CD4-positive, alpha-beta T cell treated with Interleukin-6 for 4 hours (primary cell): ENCODE data around the gene GDF9.

Experiments used
- DNase-seq: peaks from one replicate; pipeline ENCODE4 v3.0.0-alpha.2; 2020; ENCODE audit warnings: mixed read lengths

The GDF9 gene

GRCh38 chr5:132866342-132867045, at the start of gene GDF9, which contains the start of gene UQCRQ:
TSS of gene GDF9 (minus strand) at chr5:132866469. CDS start at chr5:132864533, 1,936 bp downstream.
TSS of gene UQCRQ (plus strand) at chr5:132866642. CDS start at chr5:132866882, 240 bp downstream.
- DNase-seq, result peak; percentile 93

GRCh38 chr5:132915681-132916080, 49.4 kb upstream of the GDF9 start:
- DNase-seq, result no peak

GRCh38 chr5:132909702-132910101, 43.4 kb upstream of the GDF9 start:
- no peak for DNase-seq

GRCh38 chr5:132907161-132907560, 40.9 kb upstream of the GDF9 start:
- no peak for DNase-seq

- no peak for DNase-seq
Observed at GRCh38 chr5:132905938-132906337, 39.7 kb upstream of the GDF9 start.

- DNase-seq, result no peak
Observed at GRCh38 chr5:132901730-132902129, 35.5 kb upstream of the GDF9 start.

GRCh38 chr5:132901036-132901435, 34.8 kb upstream of the GDF9 start:
- DNase-seq, result no peak

- DNase-seq, result no peak
Observed at GRCh38 chr5:132898094-132898493, 31.8 kb upstream of the GDF9 start.

- no peak for DNase-seq
Observed at GRCh38 chr5:132896685-132897084, 30.4 kb upstream of the GDF9 start.

- DNase-seq, result no peak
Observed at GRCh38 chr5:132895719-132896305, 29.5 kb upstream of the GDF9 start.

GRCh38 chr5:132890817-132891216, 24.5 kb upstream of the GDF9 start:
- no peak for DNase-seq

- no peak for DNase-seq
Observed at GRCh38 chr5:132889501-132889900, 23.2 kb upstream of the GDF9 start.

GRCh38 chr5:132887283-132887682, 21.0 kb upstream of the GDF9 start:
- DNase-seq, result no peak

- no peak for DNase-seq
Observed at GRCh38 chr5:132886064-132886823, 20.0 kb upstream of the GDF9 start.

GRCh38 chr5:132884548-132884947, 18.3 kb upstream of the GDF9 start:
- DNase-seq, result no peak

- DNase-seq, result peak; percentile 43
Observed at GRCh38 chr5:132883261-132883834, 17.1 kb upstream of the GDF9 start.

GRCh38 chr5:132877938-132878337, 11.7 kb upstream of the GDF9 start:
- no peak for DNase-seq

GRCh38 chr5:132877466-132877865, 11.2 kb upstream of the GDF9 start:
- DNase-seq, result no peak

GRCh38 chr5:132876020-132876759, 9.9 kb upstream of the GDF9 start:
- no peak for DNase-seq

GRCh38 chr5:132873930-132874271, 7.6 kb upstream of the GDF9 start:
- no peak for DNase-seq

GRCh38 chr5:132873119-132873929, 7.1 kb upstream of the GDF9 start, which contains the start of gene LEAP2:
TSS of gene LEAP2 (plus strand) at chr5:132873668. CDS start at chr5:132873695, 27 bp downstream.
- DNase-seq, result no peak

- no peak for DNase-seq
Observed at GRCh38 chr5:132872788-132873118, 6.5 kb upstream of the GDF9 start.
